GM12875 (cell line): ENCODE measurements around the gene SFRP2.

Source experiments
- H3K4me3 ChIP-seq: one replicate; pipeline ENCODE4 v1.5.1; 2011; ENCODE audit warnings: low read depth, low read length, control low read depth
- TF ChIP-seq, protein P1 (sequence below): IDR thresholded peaks from 2 replicates; pipeline ENCODE4 v1.5.1; 2011; ENCODE audit warnings: low read depth, mild to moderate bottlenecking, control low read depth, inconsistent platforms, low read length, moderate library complexity, borderline replicate concordance; ENCODE audit not compliant: insufficient read depth

The SFRP2 gene

DNA sequence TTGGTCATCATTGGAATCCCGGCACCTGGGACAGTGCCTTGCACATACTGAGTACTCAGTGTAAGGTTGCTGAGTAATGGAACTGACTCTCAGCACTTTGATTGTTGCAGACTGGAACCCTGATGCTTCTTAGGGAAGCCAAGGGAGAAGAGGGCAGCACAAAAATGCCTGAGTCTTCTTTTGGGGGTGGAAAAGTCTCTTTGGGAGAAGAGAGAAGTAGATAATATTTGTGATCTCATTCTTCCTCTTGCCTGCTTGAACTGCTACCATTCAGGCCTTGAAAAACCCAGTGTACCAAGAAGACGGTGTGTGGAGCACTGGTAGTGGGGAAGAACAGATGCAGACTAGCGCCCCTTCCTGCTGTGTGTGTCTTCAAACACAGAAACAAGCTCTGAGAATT lies 12.3 kb downstream of the SFRP2 start:
- TF ChIP-seq, protein P1, sequence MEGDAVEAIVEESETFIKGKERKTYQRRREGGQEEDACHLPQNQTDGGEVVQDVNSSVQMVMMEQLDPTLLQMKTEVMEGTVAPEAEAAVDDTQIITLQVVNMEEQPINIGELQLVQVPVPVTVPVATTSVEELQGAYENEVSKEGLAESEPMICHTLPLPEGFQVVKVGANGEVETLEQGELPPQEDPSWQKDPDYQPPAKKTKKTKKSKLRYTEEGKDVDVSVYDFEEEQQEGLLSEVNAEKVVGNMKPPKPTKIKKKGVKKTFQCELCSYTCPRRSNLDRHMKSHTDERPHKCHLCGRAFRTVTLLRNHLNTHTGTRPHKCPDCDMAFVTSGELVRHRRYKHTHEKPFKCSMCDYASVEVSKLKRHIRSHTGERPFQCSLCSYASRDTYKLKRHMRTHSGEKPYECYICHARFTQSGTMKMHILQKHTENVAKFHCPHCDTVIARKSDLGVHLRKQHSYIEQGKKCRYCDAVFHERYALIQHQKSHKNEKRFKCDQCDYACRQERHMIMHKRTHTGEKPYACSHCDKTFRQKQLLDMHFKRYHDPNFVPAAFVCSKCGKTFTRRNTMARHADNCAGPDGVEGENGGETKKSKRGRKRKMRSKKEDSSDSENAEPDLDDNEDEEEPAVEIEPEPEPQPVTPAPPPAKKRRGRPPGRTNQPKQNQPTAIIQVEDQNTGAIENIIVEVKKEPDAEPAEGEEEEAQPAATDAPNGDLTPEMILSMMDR: no peak
- no peak overlapping the region for H3K4me3 ChIP-seq

DNA sequence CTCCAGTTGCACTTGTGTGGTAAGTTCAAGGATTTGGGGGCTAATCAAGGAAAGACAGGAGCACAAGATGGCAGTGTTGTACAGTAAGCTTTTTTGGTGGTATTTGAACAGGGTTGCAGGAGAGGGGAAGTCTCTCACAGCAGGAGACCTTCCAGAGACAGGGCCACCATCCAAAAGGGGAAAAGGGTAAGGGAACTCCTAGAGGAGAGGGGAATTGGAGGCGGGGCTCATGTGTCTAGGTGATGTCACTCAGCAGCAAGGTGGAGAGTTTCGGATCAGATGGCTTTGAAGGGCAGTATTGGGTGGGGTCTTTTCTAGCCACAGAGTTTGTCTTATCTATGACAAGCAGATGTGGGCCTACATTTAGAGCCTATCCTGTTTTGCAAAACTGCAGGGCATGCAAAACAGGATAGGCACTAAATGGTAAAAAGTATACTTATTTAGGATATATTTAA lies 15.6 kb downstream of the SFRP2 start:
- TF ChIP-seq, protein P1: no peak

DNA sequence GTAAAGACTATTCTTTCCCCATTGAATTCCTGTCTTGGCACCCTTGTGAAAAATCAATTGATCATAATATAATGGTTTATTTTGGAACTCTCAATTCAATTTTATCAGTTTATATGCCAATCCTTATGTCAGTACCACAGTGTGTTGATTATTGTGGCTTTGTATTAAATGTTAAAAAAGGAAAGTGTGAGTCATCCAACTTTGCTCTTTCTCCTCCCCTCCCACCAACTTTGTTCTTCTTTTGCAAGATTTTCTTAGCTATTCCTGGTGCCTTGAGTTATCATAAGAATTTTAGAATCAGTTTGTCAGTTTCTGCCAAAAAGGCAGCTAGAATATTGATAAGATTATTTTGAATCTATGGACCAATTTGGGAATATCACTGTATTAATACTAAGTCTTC lies 17.8 kb downstream of the SFRP2 start:
- H3K4me3 ChIP-seq: no peak overlapping the region
- TF ChIP-seq, protein P1: no peak

More for the DNA sequence above, 15.6 kb downstream of the SFRP2 start:
- no peak overlapping the region for H3K4me3 ChIP-seq

DNA sequence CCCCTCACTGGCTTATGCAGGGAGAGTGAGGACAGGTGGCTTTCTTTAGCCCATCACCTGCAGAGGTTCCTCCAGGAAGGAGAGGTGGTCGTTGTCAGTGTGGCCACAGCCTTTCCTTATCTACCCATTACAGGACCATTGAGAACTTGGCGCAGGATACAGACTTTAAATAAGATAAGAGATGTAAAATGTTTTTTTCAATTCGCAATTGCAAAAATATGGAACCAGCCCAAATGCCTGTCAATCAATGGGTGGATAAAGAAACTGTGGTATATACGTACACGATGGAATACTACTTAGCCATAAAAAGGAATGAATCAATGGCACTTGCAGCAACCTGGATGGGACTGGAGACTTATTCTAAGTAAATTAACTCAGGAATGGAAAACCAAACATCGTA lies 22.1 kb downstream of the SFRP2 start:
- TF ChIP-seq, protein P1: no peak
- no peak overlapping the region for H3K4me3 ChIP-seq

DNA sequence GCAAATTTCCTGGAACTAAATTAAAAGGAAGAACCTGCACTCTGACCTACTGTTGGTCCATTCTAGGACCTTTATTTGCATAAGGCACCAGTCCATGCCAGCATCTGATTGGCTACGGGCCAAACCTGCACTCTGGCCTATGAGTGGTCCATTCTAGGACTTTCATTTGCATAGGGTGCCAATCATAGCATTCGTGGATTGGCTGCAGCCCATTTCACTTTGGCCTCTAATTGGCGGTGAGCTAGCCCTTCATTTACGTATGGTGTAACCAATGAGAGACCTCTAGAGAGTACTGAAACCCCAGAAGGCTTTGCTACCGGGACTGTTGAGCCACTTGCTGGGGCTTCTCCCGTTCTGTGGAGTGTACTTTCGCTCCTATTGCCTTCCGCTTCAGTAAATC lies 23.0 kb downstream of the SFRP2 start:
- TF ChIP-seq, protein P1: no peak
- H3K4me3 ChIP-seq: no peak overlapping the region

DNA sequence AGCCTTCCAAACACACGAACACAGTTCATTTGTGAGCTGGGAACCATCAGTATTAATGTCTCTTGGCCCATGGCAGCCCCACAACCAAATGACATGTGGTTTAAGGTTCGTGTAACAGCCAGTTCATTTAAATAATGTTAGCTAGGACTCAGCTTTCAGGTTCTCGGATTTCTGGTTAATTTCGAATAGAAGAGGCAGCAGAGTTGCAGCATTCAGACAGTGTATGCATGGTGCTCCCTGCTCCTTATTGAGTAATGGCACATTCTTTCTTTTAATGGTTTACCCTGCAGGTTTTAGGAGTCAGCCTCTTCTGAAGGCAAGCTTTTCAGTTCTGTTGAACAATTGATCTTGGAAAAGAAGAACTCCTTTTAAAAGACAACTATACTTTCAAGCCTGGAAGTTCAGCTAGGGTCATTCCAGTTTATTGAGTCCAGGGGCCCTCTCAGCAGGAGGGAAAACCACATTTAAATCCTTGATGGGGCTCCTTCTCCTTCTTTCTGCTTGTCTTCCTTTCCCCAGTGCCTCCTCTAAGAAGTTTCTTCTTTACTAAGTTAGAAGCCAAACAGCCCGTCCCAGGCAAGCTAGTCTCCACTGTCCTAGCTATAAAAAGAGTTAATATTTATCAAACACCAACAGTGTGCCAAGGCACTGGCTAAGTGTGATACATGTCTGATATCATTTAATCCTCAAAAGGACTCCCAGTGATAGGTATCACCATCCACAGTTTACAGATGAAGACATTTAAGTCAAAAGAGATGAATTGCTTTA lies 24.1 kb downstream of the SFRP2 start:
- TF ChIP-seq, protein P1: no peak
- no peak overlapping the region for H3K4me3 ChIP-seq

DNA sequence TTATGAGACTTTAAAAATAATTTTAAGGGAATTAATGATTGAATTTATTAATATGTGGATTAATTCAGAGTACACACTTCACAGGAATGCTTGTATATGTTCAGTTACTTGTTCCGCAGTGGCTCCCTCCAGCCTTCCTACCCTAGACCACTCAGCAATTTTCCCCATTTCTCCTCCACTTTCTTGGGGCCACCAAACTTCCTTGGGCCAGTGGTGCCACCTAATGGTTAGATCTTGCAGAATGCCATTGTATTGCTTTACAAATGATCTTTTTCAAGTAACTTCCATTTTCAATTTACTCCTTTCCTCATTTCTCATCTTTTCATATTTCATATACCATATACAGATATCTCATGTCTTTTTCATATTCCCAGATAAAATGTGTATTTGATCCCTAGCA lies 25.5 kb downstream of the SFRP2 start:
- no peak overlapping the region for H3K4me3 ChIP-seq
- TF ChIP-seq, protein P1: no peak
